Neural progenitor cell (in vitro differentiated cells): ENCODE measurements around the gene CFAP119. TPM values are rescaled to one million over a fixed set of nuclear protein-coding genes. Genes with fewer than 3 reads are reported as not detected.
A peak's percentile ranks its signal among the peaks of the same experiment; 100 is the strongest.

Experiments
- DNase-seq: peaks from one replicate; pipeline ENCODE4 v3.0.0-alpha.2; 2016; ENCODE audit warnings: low spot score
- H2AFZ ChIP-seq: fragments of 200-600 bp; sonication (generic); replicated peaks from 2 replicates; pipeline ENCODE4 v1.6.1; 2016; ENCODE audit warnings: antibody characterized with exemption
- H3F3A ChIP-seq: fragments of 200-600 bp; sonication (generic); 2 replicates; pipeline ENCODE4 v1.6.1; 2016; ENCODE audit warnings: antibody characterized with exemption, low read depth
- H3K27ac ChIP-seq: fragments of 200-600 bp; sonication (generic); 2 replicates; pipeline ENCODE4 v1.5.1; 2016; ENCODE audit warnings: mild to moderate bottlenecking
- H3K27me3 ChIP-seq: fragments of 200-600 bp; sonication (generic); 2 replicates; pipeline ENCODE4 v1.6.1; 2016; ENCODE audit warnings: mild to moderate bottlenecking, moderate library complexity
- H3K36me3 ChIP-seq: fragments of 200-600 bp; sonication (generic); 2 replicates; pipeline ENCODE4 v1.5.1; 2016
- H3K4me1 ChIP-seq: fragments of 200-600 bp; sonication (generic); 2 replicates; pipeline ENCODE4 v1.6.1; 2016; ENCODE audit warnings: mixed run types
- H3K4me2 ChIP-seq: fragments of 200-600 bp; sonication (generic); 2 replicates; pipeline ENCODE4 v1.6.1; 2016
- H3K4me3 ChIP-seq: fragments of 200-600 bp; sonication (generic); 2 replicates; pipeline ENCODE4 v1.5.1; 2016
- H3K79me2 ChIP-seq: fragments of 200-600 bp; sonication (generic); 2 replicates; pipeline ENCODE4 v1.6.1; 2016; ENCODE audit warnings: low read depth
- H3K9ac ChIP-seq: fragments of 200-600 bp; sonication (generic); 2 replicates; pipeline ENCODE4 v1.6.1; 2016
- H3K9me3 ChIP-seq: fragments of 200-600 bp; sonication (generic); 2 replicates; pipeline ENCODE4 v1.5.1; 2016; ENCODE audit warnings: low read depth
- H4K20me1 ChIP-seq: fragments of 200-600 bp; sonication (generic); 2 replicates; pipeline ENCODE4 v1.6.1; 2016; ENCODE audit warnings: low read depth
- H3K27ac Mint-ChIP-seq: 3 replicates; pipeline ENCODE4 v1.8.0; 2021; ENCODE audit warnings: mixed read lengths
- H3K27me3 Mint-ChIP-seq: 2 replicates; pipeline ENCODE4 v1.8.0; 2022; ENCODE audit warnings: low read depth, mild to moderate bottlenecking, inconsistent platforms, moderate library complexity, mixed read lengths; ENCODE audit not compliant: insufficient read depth
- H3K36me3 Mint-ChIP-seq: 3 replicates; pipeline ENCODE4 v1.8.0; 2021; ENCODE audit warnings: mixed read lengths
- H3K4me1 Mint-ChIP-seq: 3 replicates; pipeline ENCODE4 v1.8.0; 2021; ENCODE audit warnings: mixed read lengths
- H3K4me3 Mint-ChIP-seq: 3 replicates; pipeline ENCODE4 v1.8.0; 2021; ENCODE audit warnings: mild to moderate bottlenecking, moderate library complexity, mixed read lengths
- H3K9me3 Mint-ChIP-seq: 3 replicates; pipeline ENCODE4 v1.8.0; 2020; ENCODE audit warnings: mixed read lengths
- EZH2 ChIP-seq: fragments of 200-600 bp; sonication (generic); IDR thresholded peaks from 2 replicates; pipeline ENCODE4 v1.6.1; 2017; ENCODE audit warnings: antibody characterized with exemption, mild to moderate bottlenecking, moderate library complexity
- EZH2phosphoT487 ChIP-seq: fragments of 200-600 bp; sonication (generic); IDR thresholded peaks from 2 replicates; pipeline ENCODE4 v1.6.1; 2017; ENCODE audit warnings: antibody characterized with exemption
- total RNA-seq: library from RNA; depleted of rRNA; stranded (reverse); fragments of >200 nt; gene quantifications from 2 replicates; pipeline ENCODE4 v1.2.3, GENCODE V29; 2015; ENCODE audit warnings: low replicate concordance
- TF ChIP-seq, protein P1 (sequence below): fragments of 200-600 bp; sonication (generic); IDR thresholded peaks from 2 replicates; pipeline ENCODE4 v1.5.1; 2017; ENCODE audit warnings: antibody characterized with exemption, mild to moderate bottlenecking

Gene CFAP119
- total RNA-seq, 1 donor from 2014 or later = 0.56 TPM

DNA sequence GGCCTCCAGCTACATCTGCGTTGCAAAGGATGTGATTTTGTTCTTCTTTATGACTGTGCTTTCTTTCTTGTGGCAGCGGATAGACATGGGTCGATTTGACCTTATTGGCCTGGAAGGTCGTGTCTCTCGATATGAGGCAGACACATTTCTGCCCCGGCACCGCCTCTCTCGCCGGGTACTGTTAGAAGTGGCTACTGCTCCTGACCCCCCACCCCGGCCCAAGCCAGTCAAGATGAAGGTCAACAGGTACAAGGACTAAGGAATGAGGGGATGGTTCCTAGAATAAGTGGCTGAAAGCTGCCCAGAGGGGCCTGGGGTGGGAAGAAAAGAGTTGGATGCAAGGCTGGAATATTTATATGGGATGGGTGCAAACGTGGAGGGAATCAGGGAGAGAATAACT, 41.8 kb downstream of the CFAP119 start:
- Mint-ChIP-seq H3K4me3 (no peak overlapping the region), H3K36me3 (peaks cover 56% of the 10 kb centered on the region), H3K27ac (no peak overlapping the region), H3K4me1 (no peaks in the 10 kb centered on the region), H3K9me3 (no peaks in the 10 kb centered on the region), H3K27me3 (no peaks in the 10 kb centered on the region)
- no peaks in the 10 kb centered on the region for H3F3A ChIP-seq
- peaks cover 35% of the 10 kb centered on the region for H4K20me1 ChIP-seq
- peaks cover 5% of the 10 kb centered on the region for H3K36me3 ChIP-seq
- H3K9me3 ChIP-seq = no peaks in the 10 kb centered on the region
- TF ChIP-seq EZH2phosphoT487 = no peak
- TF ChIP-seq EZH2 = no peak
- TF ChIP-seq, protein P1, sequence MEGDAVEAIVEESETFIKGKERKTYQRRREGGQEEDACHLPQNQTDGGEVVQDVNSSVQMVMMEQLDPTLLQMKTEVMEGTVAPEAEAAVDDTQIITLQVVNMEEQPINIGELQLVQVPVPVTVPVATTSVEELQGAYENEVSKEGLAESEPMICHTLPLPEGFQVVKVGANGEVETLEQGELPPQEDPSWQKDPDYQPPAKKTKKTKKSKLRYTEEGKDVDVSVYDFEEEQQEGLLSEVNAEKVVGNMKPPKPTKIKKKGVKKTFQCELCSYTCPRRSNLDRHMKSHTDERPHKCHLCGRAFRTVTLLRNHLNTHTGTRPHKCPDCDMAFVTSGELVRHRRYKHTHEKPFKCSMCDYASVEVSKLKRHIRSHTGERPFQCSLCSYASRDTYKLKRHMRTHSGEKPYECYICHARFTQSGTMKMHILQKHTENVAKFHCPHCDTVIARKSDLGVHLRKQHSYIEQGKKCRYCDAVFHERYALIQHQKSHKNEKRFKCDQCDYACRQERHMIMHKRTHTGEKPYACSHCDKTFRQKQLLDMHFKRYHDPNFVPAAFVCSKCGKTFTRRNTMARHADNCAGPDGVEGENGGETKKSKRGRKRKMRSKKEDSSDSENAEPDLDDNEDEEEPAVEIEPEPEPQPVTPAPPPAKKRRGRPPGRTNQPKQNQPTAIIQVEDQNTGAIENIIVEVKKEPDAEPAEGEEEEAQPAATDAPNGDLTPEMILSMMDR = no peak
- no peak overlapping the region for H3K9ac ChIP-seq
- no peak overlapping the region for H3K27ac ChIP-seq
- no peaks in the 10 kb centered on the region for H3K4me1 ChIP-seq
- H3K4me2 ChIP-seq = no peak overlapping the region
- no peaks in the 10 kb centered on the region for H3K27me3 ChIP-seq
- H3K4me3 ChIP-seq = no peak overlapping the region
- DNase-seq = no peak
- H2AFZ ChIP-seq = no peak overlapping the region
- H3K79me2 ChIP-seq = peaks cover 30% of the 10 kb centered on the region

DNA sequence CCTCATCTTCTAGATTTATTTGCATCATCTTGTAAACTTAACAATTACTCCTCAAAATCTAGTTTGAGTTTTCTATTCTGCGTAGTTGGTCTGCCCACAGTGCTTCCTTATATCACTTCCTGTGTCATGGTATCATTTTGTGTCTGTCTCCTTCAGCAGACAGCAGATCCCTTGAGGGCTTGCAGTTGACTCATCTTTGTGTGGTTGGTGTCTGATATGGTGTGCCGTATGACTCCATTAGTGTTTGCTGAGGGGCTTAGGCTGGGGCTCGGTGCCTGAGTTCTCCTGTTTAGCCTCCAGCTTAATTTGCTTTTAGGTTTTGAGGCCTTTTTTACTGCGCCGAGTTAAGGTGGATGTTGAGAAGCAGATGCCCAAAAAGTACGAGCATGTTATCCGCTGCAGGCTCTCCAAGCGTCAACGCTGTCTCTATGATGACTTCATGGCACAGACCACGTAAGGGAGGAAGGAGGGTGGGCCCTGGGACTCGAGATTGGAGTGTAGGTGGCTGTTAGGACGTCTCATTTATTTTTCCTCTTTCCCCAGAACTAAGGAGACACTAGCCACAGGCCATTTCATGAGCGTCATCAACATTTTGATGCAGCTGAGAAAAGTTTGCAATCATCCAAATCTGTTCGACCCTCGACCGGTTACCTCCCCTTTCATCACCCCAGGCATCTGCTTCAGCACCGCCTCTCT, 46.0 kb downstream of the CFAP119 start:
- Mint-ChIP-seq H3K36me3 (peaks cover 52% of the 10 kb centered on the region), H3K27me3 (no peaks in the 10 kb centered on the region), H3K4me3 (no peak overlapping the region), H3K4me1 (no peaks in the 10 kb centered on the region), H3K27ac (peak overlapping the region; percentile 35), H3K9me3 (no peaks in the 10 kb centered on the region)
- Histone ChIP-seq H4K20me1 (peaks cover 28% of the 10 kb centered on the region), H3K79me2 (peaks cover 30% of the 10 kb centered on the region), H3K36me3 (peaks cover 11% of the 10 kb centered on the region), H2AFZ (no peak overlapping the region), H3K27ac (no peak overlapping the region), H3K9me3 (no peaks in the 10 kb centered on the region), H3F3A (peaks cover 3% of the 10 kb centered on the region), H3K4me2 (no peak overlapping the region), H3K9ac (no peak overlapping the region), H3K4me3 (no peak overlapping the region), H3K4me1 (no peaks in the 10 kb centered on the region), H3K27me3 (no peaks in the 10 kb centered on the region)
- TF ChIP-seq, protein P1 = no peak
- TF ChIP-seq EZH2 (no peak), EZH2phosphoT487 (no peak)
- DNase-seq = no peak

DNA sequence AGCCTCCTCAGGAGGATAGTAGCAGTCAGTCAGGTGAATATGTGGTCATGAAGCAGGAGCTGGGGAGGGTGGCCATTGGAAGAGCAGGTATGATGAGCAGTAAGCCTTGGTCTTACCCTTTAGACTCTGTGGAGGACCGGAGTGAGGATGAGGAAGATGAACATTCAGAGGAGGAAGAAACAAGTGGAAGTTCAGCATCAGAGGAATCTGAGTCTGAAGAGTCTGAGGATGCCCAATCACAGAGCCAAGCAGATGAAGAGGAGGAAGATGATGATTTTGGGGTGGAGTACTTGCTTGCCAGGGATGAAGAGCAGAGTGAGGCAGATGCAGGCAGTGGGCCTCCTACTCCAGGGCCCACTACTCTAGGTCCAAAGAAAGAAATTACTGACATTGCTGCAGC, 50.1 kb downstream of the CFAP119 start:
- no peak overlapping the region for H3K4me3 Mint-ChIP-seq
- no peak overlapping the region for H3K27ac Mint-ChIP-seq
- DNase-seq = no peak
- H3K4me1 Mint-ChIP-seq = no peaks in the 10 kb centered on the region
- Histone ChIP-seq H3K9me3 (no peaks in the 10 kb centered on the region), H3F3A (peaks cover 3% of the 10 kb centered on the region), H3K4me2 (no peak overlapping the region), H3K36me3 (peaks cover 14% of the 10 kb centered on the region), H3K27me3 (no peaks in the 10 kb centered on the region), H3K27ac (no peak overlapping the region), H3K4me3 (no peak overlapping the region), H3K4me1 (no peaks in the 10 kb centered on the region), H3K9ac (no peak overlapping the region), H4K20me1 (peaks cover 17% of the 10 kb centered on the region), H3K79me2 (peaks cover 2% of the 10 kb centered on the region), H2AFZ (no peak overlapping the region)
- H3K36me3 Mint-ChIP-seq = peaks cover 60% of the 10 kb centered on the region
- H3K9me3 Mint-ChIP-seq = no peaks in the 10 kb centered on the region
- H3K27me3 Mint-ChIP-seq = no peaks in the 10 kb centered on the region
- TF ChIP-seq EZH2 = no peak
- TF ChIP-seq, protein P1 = no peak
- TF ChIP-seq EZH2phosphoT487 = no peak
